GM12872 (cell line): Measurements from ENCODE around the gene FTO.

Experiments used
- TF ChIP-seq, protein P1 (sequence below): IDR thresholded peaks from 3 replicates; pipeline ENCODE4 v1.5.1; 2011; ENCODE audit warnings: low read depth, mild to moderate bottlenecking, low read length, moderate library complexity; ENCODE audit not compliant: insufficient read depth

The FTO gene

GRCh38 chr16:54120846-54121480 is 417.0 kb downstream of the FTO start:
- TF ChIP-seq, protein P1, sequence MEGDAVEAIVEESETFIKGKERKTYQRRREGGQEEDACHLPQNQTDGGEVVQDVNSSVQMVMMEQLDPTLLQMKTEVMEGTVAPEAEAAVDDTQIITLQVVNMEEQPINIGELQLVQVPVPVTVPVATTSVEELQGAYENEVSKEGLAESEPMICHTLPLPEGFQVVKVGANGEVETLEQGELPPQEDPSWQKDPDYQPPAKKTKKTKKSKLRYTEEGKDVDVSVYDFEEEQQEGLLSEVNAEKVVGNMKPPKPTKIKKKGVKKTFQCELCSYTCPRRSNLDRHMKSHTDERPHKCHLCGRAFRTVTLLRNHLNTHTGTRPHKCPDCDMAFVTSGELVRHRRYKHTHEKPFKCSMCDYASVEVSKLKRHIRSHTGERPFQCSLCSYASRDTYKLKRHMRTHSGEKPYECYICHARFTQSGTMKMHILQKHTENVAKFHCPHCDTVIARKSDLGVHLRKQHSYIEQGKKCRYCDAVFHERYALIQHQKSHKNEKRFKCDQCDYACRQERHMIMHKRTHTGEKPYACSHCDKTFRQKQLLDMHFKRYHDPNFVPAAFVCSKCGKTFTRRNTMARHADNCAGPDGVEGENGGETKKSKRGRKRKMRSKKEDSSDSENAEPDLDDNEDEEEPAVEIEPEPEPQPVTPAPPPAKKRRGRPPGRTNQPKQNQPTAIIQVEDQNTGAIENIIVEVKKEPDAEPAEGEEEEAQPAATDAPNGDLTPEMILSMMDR: no peak

- TF ChIP-seq, protein P1: no peak
These were observed 417.8 kb downstream of the FTO start for GRCh38 chr16:54121539-54122295.

DNA sequence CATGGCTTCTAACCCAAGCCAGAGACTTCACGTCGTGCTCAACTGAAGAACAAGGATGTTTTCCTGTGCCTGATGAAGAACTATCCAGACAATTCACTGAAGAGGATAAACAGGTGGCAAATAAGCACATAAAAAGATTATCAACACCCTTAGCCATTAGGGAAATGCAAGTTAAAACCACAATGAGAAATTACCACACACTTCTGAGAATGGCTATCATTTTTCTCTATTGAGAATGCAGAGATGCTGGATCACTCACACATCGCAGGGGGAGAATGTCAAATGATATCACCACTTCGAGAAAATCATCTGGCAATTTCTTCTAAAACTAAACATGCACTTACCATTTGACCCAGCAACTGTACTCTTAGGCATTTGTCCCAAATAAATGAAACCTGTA is 419.8 kb downstream of the FTO start:
- TF ChIP-seq, protein P1: no peak

DNA sequence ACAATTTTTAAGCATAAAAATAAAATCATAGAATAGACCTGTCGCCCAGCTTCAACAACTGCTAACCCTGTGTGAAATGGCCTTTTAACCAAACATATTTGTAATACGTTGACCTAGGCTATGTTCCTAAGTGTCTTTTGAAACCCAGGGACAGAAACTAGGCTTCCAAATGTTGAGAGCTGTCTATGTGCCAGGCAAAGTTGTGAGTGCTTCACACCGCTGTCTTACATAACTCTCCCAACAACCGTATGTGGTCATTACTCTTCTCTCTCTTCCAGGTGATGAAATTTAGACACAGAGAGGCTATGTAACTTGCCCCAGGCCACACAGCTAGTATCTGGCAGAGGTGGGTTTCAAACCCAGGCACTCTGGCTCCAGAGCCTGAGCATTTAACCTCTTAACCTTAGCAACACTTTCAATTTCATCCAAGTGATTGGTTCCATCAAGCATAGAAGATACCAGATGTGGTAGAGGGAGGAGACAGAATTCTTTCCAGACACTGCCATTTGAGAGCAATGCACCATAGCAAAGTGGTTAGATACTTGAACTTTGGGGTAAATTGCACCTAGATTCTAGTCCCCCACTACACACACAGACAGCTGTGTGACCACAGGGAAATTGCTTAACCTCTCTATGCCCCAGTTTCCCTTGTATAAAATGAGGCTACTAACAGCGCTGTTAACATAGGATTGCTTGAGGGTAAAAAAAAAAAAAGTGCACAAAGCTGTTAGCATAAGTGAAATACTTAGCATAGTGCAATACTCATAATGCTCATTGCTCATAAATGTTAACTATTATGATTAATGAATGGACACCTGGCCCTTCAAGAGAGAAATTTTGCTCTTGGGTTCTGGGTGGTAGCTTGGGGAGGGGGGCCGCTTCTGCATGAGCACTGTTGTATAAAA is 422.0 kb downstream of the FTO start:
- TF ChIP-seq, protein P1: no peak

- TF ChIP-seq, protein P1: no peak
These were observed 423.0 kb downstream of the FTO start for GRCh38 chr16:54126907-54127306.

GRCh38 chr16:54128629-54129234 is 424.8 kb downstream of the FTO start:
- TF ChIP-seq, protein P1: no peak

GRCh38 chr16:54129810-54130209 is 425.9 kb downstream of the FTO start:
- TF ChIP-seq, protein P1: no peak
